GM21367 (cell line): ENCODE measurements around the gene ZNF697.
"Not testable (repeated sequence)": the region's sequence is repeated elsewhere in the genome, so short reads cannot be mapped to it uniquely, and the experiment has no call there.

Experiments used
- ATAC-seq: cut with Tn5 transposase; IDR thresholded peaks from one replicate; pipeline ENCODE4 v1.9.1; 2021; ENCODE audit not compliant: unreplicated experiment

The ZNF697 gene

GRCh38 chr1:119632103-119632490 lies 16.0 kb downstream of the ZNF697 start:
- no peak for ATAC-seq

DNA sequence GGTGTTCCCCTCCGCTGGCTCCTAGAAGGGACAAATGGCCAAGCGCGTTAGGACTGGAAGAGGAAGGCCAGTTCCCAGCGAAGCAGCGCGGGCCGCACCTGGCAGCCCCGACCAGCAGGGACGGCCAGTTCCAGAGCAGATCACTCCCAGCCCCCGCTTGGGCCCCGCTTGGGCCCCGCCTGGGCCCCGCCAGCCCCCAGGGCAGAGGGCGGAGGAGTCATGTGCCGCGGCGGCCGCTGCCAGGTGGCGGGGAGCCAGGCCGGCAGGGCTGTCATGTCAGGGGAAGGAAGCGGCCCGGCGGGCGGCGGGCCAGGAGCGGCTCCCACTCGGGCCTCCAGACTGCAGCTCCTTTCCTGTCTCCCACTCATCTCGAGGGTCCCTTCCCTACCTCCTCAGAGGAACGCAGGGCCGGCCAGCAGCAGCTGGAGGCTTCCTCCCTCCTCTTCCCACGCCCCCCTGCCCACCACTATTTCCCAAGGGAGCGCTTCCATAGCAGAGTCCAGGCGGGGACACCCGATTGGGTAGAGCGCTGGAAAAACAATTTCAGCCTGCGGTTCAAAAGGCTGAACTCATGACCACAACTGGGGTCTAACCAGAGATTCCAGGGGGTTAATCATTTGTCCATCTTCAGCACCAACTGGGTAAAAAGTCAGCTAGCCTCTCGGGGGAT lies 16.5 kb downstream of the ZNF697 start:
- no peak for ATAC-seq

GRCh38 chr1:119631086-119631432 lies 17.0 kb downstream of the ZNF697 start:
- no peak for ATAC-seq

DNA sequence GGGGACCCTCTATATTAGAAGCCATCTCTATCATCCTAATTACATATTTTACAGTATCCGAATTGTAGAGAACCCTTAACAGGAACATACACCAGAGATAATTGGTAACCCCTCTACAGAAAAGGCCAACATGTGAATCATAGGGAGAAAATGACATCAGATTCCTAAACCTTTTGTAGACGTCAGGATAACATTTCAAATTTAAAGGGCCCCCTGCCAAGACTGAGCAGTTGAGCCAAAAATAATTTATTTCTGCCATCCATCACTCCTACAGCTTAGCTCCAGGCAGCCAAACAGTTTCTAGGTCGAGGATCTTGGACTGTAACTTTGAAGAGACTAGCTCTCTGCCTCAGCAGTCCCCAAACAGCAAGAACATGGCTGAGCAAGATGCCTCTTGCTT lies 21.2 kb downstream of the ZNF697 start:
- ATAC-seq: no peak

- no peak for ATAC-seq
Observed at GRCh38 chr1:119626011-119626545, 22.0 kb downstream of the ZNF697 start.

DNA sequence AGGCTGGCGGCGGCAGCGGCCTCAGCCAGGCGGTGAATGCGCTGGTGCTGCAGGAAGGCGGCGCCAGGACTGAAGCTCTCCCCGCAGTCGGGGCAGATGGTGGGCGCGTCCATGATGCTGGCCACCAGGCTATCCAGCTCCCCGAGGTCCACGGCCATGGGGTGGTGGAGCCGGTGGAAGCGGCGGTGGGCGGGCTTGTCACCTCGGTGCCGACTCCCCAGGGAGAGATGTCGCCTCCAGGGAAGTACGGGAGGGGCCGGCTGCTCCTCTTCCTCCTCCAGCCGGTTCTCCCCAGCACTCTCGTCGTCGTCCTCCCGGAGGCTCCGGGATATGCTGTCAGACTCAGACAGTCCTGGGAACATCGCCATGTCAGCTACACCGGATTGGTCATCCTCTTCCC lies 24.4 kb downstream of the ZNF697 start:
- no peak for ATAC-seq

- ATAC-seq: no peak
Observed at GRCh38 chr1:119623193-119623515, 24.9 kb downstream of the ZNF697 start.

- ATAC-seq: no peak
Observed at GRCh38 chr1:119622311-119623192, 25.5 kb downstream of the ZNF697 start.

- ATAC-seq: no peak
Observed at GRCh38 chr1:119621705-119622104, 26.4 kb downstream of the ZNF697 start.

- ATAC-seq: no peak
Observed at GRCh38 chr1:119617751-119618691, 30.0 kb downstream of the ZNF697 start.

DNA sequence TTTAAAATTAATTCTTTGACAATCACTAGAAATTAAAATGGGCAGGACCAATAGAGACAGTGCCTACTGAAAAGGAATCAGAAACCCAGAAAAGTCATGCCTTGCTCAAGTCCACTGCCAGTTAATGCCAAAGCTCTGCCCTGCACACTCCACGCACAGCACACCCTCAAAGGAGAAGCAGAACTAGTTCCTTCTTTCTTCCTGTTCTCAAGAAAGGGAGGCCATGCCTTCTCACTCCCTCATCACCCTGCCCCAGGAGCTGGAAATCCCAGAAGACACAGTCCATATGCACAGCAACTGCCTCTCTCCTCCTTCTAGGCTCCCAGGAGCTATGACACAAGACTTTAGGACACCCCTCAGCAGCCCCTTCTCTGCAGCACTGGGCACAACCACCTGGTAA lies 31.3 kb downstream of the ZNF697 start:
- ATAC-seq: not testable (repeated sequence)

DNA sequence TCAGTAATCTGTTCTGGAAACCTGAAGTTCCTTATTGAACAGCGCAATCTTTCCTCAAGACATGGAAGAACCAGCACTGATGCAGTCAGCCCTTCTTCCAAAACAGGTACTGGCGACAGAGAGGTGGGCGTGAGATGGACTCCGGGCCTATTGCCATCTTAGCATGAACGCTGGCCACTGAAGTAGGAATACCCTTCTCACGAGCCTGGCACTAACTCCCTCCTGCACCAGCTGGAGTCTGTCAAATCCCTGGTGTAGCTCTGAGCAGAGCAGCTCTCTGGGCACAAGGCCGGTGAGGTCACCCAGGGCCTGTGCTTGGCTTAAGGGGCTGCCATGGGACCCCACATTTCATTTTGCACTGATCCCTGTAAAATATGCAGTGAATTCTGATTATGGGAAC lies 33.0 kb downstream of the ZNF697 start:
- ATAC-seq: not testable (repeated sequence)

GRCh38 chr1:119613769-119614720 lies 34.0 kb downstream of the ZNF697 start:
- ATAC-seq: peak; percentile 84

GRCh38 chr1:119611701-119612113 lies 36.4 kb downstream of the ZNF697 start:
- ATAC-seq: no peak

GRCh38 chr1:119608816-119609215 lies 39.2 kb downstream of the ZNF697 start:
- ATAC-seq: not testable (repeated sequence)

DNA sequence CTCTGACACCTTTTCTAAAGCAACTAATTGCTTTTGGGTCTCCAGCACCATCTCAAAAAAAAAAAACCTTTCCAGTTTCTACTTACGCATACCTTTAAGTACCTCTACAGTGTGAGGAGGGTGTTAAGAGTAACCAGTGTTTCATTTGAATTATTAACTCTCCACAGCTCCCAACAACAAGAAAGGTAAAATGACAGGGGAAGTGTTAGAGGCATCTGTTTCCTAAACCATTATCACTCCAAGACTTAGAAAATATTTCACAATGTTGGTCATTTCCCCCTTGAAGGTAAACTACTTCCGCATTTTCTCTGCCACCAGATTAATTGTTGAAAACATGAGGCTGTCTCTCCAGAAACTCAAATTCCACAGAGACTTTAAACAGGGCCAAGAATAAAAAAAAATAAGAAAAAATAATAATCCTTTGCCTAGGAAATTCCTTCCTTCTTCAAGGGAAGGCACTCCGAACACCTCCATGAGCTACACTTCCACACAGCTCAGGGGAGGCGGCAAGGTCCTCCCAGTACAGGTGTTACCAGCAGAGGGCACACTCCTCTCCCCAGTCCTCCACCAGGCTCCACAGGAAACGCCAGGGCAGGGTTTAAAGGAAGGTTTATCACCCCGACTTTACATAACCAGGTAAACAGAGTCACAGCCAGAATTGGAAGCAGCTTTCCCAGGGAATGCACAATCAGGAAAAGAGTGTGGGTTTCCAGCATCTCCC lies 40.8 kb downstream of the ZNF697 start:
- ATAC-seq: not testable (repeated sequence)

DNA sequence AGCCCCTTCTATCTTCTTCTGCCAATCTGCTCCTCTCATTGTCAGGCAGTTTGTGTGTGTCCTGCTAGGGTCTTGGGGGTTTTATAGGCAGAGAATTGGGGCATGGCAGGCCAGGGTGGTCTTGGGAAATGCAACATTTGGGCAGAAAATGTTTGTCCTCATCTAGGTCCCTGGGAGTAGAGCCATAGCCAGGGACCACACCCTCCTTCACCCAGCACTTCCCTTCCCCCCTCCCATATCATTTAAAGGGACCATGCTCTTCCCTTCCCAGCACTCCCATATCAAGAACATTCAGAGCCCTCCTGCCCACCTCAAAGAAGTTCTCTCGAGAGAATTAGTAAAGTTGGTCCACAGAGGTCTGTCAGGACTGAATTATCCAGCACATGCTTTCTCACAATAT lies 41.7 kb downstream of the ZNF697 start:
- ATAC-seq: no peak

DNA sequence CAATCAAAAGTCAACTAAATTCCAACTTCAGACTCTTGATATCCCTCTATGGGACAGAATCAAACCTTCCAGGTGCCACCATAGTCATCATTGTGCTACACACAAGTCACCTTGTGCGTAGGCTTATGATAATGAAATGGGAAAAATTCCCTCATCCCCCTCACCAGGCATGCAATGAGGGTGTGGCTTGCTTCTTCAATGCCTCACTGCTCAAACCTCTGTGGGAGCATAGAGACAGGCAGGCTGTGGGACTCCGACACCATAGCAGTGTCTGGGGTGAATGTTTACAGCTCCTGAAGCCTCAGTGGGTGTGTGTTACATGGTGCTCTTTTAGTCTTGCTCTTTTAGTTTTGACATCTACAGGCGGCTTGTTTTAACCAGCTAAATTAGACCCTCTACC lies 42.4 kb downstream of the ZNF697 start:
- no peak for ATAC-seq

GRCh38 chr1:119605080-119605479 lies 43.0 kb downstream of the ZNF697 start:
- ATAC-seq: not testable (repeated sequence)
